ENCODE results near the gene TBCE. TPM values are rescaled to one million over a fixed set of nuclear protein-coding genes. Genes with fewer than 3 reads are reported as not detected.

The TBCE gene
- total RNA-seq, 2 experiments from 2014 or later, result 22.3 to 26.1 TPM

DNA sequence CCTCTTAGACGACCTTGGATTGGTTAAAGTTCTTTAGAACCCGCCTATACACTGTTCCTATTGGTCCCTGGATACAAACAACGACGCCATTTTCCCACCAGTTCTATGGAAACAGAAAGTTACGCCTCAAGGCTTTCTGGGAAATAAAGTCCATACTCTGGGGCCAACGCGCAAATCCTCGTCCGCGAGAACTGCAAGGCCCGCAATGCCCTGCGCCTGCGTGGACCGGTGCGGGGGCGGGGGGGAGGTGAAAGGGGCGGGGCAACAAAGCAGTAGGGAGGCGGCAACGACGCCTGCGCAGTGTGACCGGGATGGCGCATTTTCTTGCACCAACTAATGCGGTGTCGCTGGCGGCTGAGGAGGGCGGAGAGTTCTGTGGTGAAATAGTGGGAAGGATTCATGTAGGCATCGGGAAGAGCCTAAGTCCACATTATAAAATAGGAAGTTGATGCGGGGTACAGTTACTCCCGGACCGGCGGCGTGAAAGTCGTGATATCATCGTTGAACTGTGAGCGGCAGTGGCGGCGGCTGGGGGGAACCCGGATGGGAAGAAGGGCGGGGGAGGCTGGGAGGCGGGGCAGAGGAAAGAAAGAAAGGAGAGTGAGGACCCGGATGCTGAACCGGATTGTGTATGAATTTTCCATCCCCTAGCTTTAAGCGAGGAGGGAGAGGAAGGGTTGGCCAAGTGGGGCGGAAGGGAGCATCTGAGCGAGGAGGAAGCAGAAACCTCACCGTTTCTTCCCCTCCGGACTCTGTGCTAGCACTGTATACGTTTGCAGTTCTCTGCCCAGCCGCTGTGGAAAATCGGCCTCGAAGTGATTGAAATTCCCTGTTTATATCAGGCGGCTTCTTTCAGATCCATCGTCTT is 38.7 kb upstream of the TBCE start, which contains the start of gene GGPS1:
Gene GGPS1, plus strand, starts transcription at position 300 of the 868 bp plus-strand sequence. CDS start 6,695 bp downstream, outside the sequence.
- Mint-ChIP-seq H3K4me1 (peaks cover 42% of the 10 kb centered on the region), H3K27me3 (no peaks in the 10 kb centered on the region), H3K27ac (no peak within 1 kb of the TSS), H3K4me3 (no peak within 1 kb of the TSS), H3K36me3 (ENCODE audit: low read depth) (peaks cover 33% of the 10 kb centered on the region), H3K9me3 (ENCODE audit: low read depth) (no peaks in the 10 kb centered on the region)
- ATAC-seq, result peak; percentile 84
- POLR2A ChIA-PET, result interaction anchor here (0.5 to 1.8 kb wide), 10 partner anchors 10 to 202 kb away, joined by 3 to 9 read pairs (median 4); partner anchors contain the start of gene B3GALNT2
- intact Hi-C loops (cut with DNase I, micrococcal nuclease), result loop anchor here (1.0 to 5.0 kb wide), 18 partner anchors 31 to 955 kb away; partner anchors contain the start of genes B3GALNT2 (in 2 of the 2), LYST (in 2 of the 2), RBM34 (in 2 of the 2) and TBCE (in 2 of the 2)
- CTCF ChIA-PET, result interaction anchor here (0.6 to 1.5 kb wide), 8 partner anchors 11 to 274 kb away, joined by 3 to 5 read pairs (median 4); no protein-coding TSS in a partner anchor
- DNase-seq, result peak; percentile 99

DNA sequence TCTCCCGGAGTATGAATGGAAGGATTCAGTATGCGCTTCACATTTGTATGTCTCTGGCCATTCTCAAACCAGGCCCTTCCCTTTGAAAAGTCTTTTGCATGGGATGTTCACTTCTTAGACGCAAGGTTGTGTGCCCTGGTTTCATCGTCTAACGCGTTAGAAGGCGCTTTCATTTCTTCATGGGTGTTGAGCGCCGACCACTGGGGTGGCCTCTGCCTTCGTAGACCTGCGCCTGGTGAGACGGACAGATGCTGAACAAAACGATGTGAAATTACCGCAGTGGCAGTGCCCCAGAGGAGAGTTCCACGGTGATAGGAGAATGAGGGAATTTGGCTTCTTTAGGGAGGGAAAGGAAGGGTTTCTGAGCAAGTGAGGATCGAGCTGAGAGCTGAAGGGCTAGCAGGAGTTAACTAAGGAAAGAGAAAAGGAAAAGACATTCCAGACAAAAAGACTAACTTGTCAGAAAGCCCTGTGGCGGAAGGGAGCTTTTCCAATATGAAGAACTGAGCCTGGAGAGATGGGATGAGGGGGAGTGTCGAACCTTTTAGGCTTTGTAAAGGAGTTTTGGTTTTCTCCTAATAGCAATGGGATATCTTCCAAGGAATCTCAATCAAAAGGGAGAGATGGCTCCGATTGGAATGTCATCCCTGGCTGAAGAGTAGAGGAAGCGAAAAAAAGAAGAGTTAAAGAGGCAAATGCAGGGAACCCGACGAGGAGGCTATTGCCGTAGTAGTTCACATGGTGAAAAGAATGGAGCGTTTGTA is 37.9 kb upstream of the TBCE start:
- H3K27ac Mint-ChIP-seq, result no peak overlapping the region
- intact Hi-C loops (cut with DNase I, micrococcal nuclease), result loop anchor here (2.0 to 5.0 kb wide), 8 partner anchors 59 to 953 kb away; partner anchors contain the start of genes ERO1B (in 1 of the 2), LYST (in 1 of the 2), RBM34 (in 1 of the 2) and TARBP1 (in 1 of the 2)
- ATAC-seq (peak; percentile 17), DNase-seq (peak; percentile 68)
- no peaks in the 10 kb centered on the region for H3K27me3 Mint-ChIP-seq
- H3K9me3 Mint-ChIP-seq (ENCODE audit: low read depth), result no peaks in the 10 kb centered on the region
- H3K36me3 Mint-ChIP-seq (ENCODE audit: low read depth), result peaks cover 33% of the 10 kb centered on the region
- POLR2A ChIA-PET, result interaction anchor here (0.7 to 1.8 kb wide), 3 partner anchors 9 to 169 kb away, joined by 3 to 4 read pairs (median 3); no protein-coding TSS in a partner anchor
- CTCF ChIA-PET, result interaction anchor here (0.7 to 3.3 kb wide), 14 partner anchors 12 to 163 kb away, joined by 3 to 18 read pairs (median 4); no protein-coding TSS in a partner anchor
- H3K4me3 Mint-ChIP-seq, result no peak overlapping the region
- peaks cover 40% of the 10 kb centered on the region for H3K4me1 Mint-ChIP-seq

DNA sequence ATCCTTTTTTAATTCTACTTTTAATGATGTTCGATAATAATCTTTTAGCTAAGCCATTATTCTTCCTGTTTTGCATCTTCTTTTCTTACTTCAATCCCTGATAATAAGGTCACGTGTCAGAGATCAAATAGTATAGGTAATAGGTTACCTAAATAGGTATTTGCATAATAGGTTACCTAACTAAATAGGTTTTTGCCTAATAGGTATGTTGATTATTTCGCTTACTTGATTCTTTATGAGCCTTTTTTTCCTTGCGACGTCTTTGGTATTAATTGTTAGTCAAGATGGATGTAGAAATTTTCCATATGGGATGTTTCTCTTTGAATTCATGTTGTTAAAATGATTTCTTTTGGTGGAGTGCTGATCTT is 36.3 kb upstream of the TBCE start:
- DNase-seq (no peak), ATAC-seq (no peak)
- H3K36me3 Mint-ChIP-seq (ENCODE audit: low read depth), result peaks cover 25% of the 10 kb centered on the region
- no peaks in the 10 kb centered on the region for H3K9me3 Mint-ChIP-seq (ENCODE audit: low read depth)
- H3K27me3 Mint-ChIP-seq, result no peaks in the 10 kb centered on the region
- intact Hi-C loops (cut with DNase I, micrococcal nuclease), result no loop called here
- no peak overlapping the region for H3K27ac Mint-ChIP-seq
- ChIA-PET POLR2A (interaction anchor here (0.6 to 0.7 kb wide), 2 partner anchors 9 to 33 kb away, joined by 3 to 4 read pairs; no protein-coding TSS in a partner anchor), CTCF (interaction anchor here (0.6 to 3.3 kb wide), 5 partner anchors 9 to 85 kb away, joined by 3 to 18 read pairs (median 3); no protein-coding TSS in a partner anchor)
- peaks cover 35% of the 10 kb centered on the region for H3K4me1 Mint-ChIP-seq
- H3K4me3 Mint-ChIP-seq, result no peak overlapping the region

DNA sequence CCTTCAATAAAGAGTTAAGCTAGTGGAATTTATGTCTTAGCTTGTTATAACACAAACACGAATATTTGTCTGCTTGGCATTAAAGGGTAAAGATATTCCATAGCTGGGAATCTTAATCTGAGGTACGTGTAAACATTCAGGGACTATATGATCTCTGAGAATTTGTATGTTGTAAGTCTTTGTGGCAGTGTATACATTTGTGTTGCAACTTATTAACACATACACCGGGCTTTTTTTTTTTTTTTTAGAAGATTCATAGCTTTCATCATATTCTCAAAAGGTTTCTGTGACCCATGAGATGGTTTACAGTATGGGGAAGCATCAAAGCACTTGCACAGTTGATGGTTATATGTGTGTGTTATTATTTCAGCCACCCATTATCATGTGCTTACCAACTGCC is 35.8 kb upstream of the TBCE start:
- POLR2A ChIA-PET, result interaction anchor here (0.6 to 0.7 kb wide), 2 partner anchors 10 to 32 kb away, joined by 3 to 4 read pairs; no protein-coding TSS in a partner anchor
- DNase-seq (no peak), ATAC-seq (no peak)
- Mint-ChIP-seq H3K36me3 (ENCODE audit: low read depth) (peaks cover 23% of the 10 kb centered on the region), H3K4me3 (no peak overlapping the region), H3K4me1 (peaks cover 35% of the 10 kb centered on the region), H3K9me3 (ENCODE audit: low read depth) (no peaks in the 10 kb centered on the region), H3K27ac (no peak overlapping the region), H3K27me3 (no peaks in the 10 kb centered on the region)
- CTCF ChIA-PET, result interaction anchor here (0.6 to 3.3 kb wide), 4 partner anchors 13 to 85 kb away, joined by 3 to 18 read pairs (median 6); no protein-coding TSS in a partner anchor
- intact Hi-C loops (cut with DNase I, micrococcal nuclease), result no loop called here

DNA sequence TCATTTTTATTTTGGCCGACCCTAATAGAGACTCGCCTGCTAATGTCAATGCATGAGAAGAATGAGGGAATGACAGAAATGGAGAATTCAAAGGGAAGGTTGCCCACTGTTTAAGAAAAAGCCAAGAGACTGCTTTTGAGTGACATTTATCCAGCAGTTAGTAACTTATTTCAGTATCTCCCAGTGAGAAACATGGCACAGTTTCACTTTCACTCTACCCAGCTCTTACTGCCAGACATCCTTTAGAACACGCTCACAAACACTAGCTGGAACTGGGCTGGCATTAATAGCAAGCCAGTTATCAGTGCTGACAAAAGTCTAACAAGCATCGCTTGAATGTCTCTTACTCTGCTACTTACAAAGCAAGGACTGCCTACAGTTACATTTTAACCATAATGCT is 30.3 kb upstream of the TBCE start:
- H3K4me1 Mint-ChIP-seq, result peaks cover 29% of the 10 kb centered on the region
- H3K27me3 Mint-ChIP-seq, result no peaks in the 10 kb centered on the region
- peak overlapping the region; percentile 77 for H3K27ac Mint-ChIP-seq
- peak overlapping the region; percentile 23 for H3K4me3 Mint-ChIP-seq
- ChIA-PET POLR2A (no interaction called here), CTCF (no interaction called here)
- ATAC-seq (peak; percentile 96), DNase-seq (peak; percentile 24)
- no peaks in the 10 kb centered on the region for H3K9me3 Mint-ChIP-seq (ENCODE audit: low read depth)
- intact Hi-C loops (cut with DNase I, micrococcal nuclease), result no loop called here
- H3K36me3 Mint-ChIP-seq (ENCODE audit: low read depth), result peaks cover 20% of the 10 kb centered on the region

DNA sequence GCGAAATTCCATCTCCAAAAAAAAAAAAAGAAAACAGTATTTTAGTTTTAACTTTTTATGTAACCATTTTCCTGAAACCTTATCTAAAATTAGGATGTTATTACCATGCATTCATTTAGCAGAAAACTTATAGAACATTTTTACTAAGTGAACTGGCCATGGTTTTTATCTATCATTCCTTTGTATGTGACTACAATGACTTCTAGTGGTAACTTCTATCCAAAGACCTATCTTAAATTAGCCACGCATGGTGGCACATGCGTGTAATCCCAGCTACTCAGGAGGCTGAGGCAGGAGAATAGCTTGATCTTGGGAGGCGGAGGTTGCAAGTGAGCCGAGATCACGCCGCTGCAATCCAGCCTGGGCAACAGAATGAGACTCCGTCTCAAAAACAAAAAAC is 27.5 kb upstream of the TBCE start:
- H3K27me3 Mint-ChIP-seq, result no peaks in the 10 kb centered on the region
- intact Hi-C loops (cut with DNase I, micrococcal nuclease), result no loop called here
- H3K4me1 Mint-ChIP-seq, result peaks cover 25% of the 10 kb centered on the region
- peaks cover 21% of the 10 kb centered on the region for H3K36me3 Mint-ChIP-seq (ENCODE audit: low read depth)
- no peaks in the 10 kb centered on the region for H3K9me3 Mint-ChIP-seq (ENCODE audit: low read depth)
- ChIA-PET POLR2A (interaction anchor here (0.6 kb wide), 1 partner anchor 20 kb away, joined by 4 read pairs; no protein-coding TSS in a partner anchor), CTCF (interaction anchor here (1.8 to 2.6 kb wide), 2 partner anchors 76 to 87 kb away, joined by 6 to 8 read pairs; no protein-coding TSS in a partner anchor)
- no peak for ATAC-seq
- H3K27ac Mint-ChIP-seq, result peak overlapping the region; percentile 19
- DNase-seq, result no peak
- no peak overlapping the region for H3K4me3 Mint-ChIP-seq

DNA sequence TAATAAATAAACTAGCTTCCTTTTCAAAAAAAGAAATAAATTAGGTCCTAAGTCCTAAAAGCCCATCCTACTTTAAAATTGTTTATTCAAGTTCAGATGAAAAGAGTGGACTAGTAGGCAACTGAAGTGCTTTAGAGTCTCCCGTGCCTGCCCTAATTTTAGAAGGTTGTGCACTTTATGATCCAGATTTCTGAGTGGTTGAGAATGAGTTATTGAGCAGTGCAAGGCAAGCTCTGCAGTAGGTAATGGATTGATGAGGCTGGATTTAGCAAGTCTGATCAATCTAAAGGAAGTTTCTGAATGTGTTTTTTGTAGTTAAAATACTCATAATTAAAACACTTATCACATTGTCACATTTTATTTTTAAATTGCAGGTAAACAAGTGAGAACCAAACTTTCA is 25.9 kb upstream of the TBCE start:
- Mint-ChIP-seq H3K27me3 (no peaks in the 10 kb centered on the region), H3K9me3 (ENCODE audit: low read depth) (no peaks in the 10 kb centered on the region), H3K36me3 (ENCODE audit: low read depth) (peaks cover 25% of the 10 kb centered on the region), H3K4me1 (peaks cover 17% of the 10 kb centered on the region), H3K4me3 (no peak overlapping the region), H3K27ac (no peak overlapping the region)
- POLR2A ChIA-PET, result interaction anchor here (0.6 kb wide), 1 partner anchor 26 kb away, joined by 3 read pairs; the partner anchor contains the start of gene TBCE
- DNase-seq (no peak), ATAC-seq (no peak)
- intact Hi-C loops (cut with DNase I, micrococcal nuclease), result no loop called here
- CTCF ChIA-PET, result interaction anchor here (1.2 kb wide), 1 partner anchor 75 kb away, joined by 3 read pairs; no protein-coding TSS in a partner anchor

DNA sequence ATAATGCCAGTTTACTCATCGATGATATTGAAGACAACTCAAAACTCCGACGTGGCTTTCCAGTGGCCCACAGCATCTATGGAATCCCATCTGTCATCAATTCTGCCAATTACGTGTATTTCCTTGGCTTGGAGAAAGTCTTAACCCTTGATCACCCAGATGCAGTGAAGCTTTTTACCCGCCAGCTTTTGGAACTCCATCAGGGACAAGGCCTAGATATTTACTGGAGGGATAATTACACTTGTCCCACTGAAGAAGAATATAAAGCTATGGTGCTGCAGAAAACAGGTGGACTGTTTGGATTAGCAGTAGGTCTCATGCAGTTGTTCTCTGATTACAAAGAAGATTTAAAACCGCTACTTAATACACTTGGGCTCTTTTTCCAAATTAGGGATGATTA is 25.2 kb upstream of the TBCE start:
- intact Hi-C loops (cut with DNase I, micrococcal nuclease), result no loop called here
- H3K27ac Mint-ChIP-seq, result peak overlapping the region; percentile 26
- no peaks in the 10 kb centered on the region for H3K9me3 Mint-ChIP-seq (ENCODE audit: low read depth)
- no peaks in the 10 kb centered on the region for H3K27me3 Mint-ChIP-seq
- ATAC-seq, result no peak
- H3K36me3 Mint-ChIP-seq (ENCODE audit: low read depth), result peaks cover 25% of the 10 kb centered on the region
- no peak for DNase-seq
- no peak overlapping the region for H3K4me3 Mint-ChIP-seq
- CTCF ChIA-PET, result interaction anchor here (0.7 kb wide), 1 partner anchor 81 kb away, joined by 3 read pairs; no protein-coding TSS in a partner anchor
- POLR2A ChIA-PET, result no interaction called here
- H3K4me1 Mint-ChIP-seq, result peaks cover 11% of the 10 kb centered on the region

DNA sequence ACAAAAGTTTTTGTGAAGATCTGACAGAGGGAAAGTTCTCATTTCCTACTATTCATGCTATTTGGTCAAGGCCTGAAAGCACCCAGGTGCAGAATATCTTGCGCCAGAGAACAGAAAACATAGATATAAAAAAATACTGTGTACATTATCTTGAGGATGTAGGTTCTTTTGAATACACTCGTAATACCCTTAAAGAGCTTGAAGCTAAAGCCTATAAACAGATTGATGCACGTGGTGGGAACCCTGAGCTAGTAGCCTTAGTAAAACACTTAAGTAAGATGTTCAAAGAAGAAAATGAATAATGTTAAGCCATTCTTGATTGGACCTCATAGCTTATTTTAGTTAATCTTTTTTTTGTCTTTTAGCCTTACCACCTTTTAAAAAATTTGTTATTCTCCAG is 24.8 kb upstream of the TBCE start:
- DNase-seq (no peak), ATAC-seq (no peak)
- Mint-ChIP-seq H3K9me3 (ENCODE audit: low read depth) (no peaks in the 10 kb centered on the region), H3K4me1 (peaks cover 9% of the 10 kb centered on the region), H3K27me3 (no peaks in the 10 kb centered on the region), H3K4me3 (no peak overlapping the region), H3K27ac (peak overlapping the region; percentile 26), H3K36me3 (ENCODE audit: low read depth) (peaks cover 25% of the 10 kb centered on the region)
- ChIA-PET POLR2A (no interaction called here), CTCF (interaction anchor here (0.5 to 0.7 kb wide), 2 partner anchors 82 to 145 kb away, joined by 3 read pairs; no protein-coding TSS in a partner anchor)
- intact Hi-C loops (cut with DNase I, micrococcal nuclease), result no loop called here

DNA sequence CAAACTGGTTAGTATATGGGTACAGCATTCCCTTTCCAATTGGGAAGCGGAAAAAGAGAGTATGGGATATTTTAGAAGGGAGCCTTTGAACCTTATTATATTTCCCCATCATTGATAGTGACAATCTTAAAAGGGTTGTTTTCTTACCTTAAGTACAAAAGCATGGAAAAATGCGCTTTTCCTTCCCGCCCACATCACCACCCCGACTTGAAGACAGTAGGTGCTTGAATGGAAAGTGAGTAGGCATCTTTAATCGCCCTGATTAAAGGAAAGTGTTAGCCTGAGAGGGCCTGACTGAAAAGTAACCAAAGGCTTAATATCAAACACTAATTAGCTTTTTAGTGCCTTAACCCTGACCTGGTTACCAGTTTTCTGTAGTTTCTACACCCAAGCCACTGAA is 23.5 kb upstream of the TBCE start:
- Mint-ChIP-seq H3K27ac (no peak overlapping the region), H3K27me3 (no peaks in the 10 kb centered on the region), H3K36me3 (ENCODE audit: low read depth) (peaks cover 21% of the 10 kb centered on the region), H3K4me1 (peaks cover 6% of the 10 kb centered on the region), H3K4me3 (no peak overlapping the region), H3K9me3 (ENCODE audit: low read depth) (no peaks in the 10 kb centered on the region)
- no peak for DNase-seq
- ChIA-PET POLR2A (no interaction called here), CTCF (no interaction called here)
- ATAC-seq, result no peak
- intact Hi-C loops (cut with DNase I, micrococcal nuclease), result no loop called here

DNA sequence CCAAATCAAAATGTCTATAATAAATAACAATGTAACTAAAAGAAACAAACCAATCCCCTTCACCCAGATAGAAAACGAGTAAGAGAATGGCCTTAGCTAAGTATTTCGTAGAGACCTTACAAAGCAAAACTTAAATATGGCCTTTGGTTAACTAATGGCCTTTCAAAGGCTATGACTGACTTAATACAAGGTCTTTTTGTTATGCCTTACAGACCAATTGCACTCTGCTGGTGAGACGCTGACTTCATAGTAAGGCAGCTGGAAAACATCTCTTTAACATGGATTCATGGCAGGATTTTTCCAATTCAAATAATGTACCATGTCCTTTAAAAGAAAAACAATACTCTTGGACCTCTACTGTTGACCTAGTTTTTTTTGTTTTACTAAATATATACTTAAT is 15.8 kb upstream of the TBCE start:
- Mint-ChIP-seq H3K27me3 (no peaks in the 10 kb centered on the region), H3K9me3 (ENCODE audit: low read depth) (no peaks in the 10 kb centered on the region), H3K4me3 (no peak overlapping the region), H3K36me3 (ENCODE audit: low read depth) (peaks cover 3% of the 10 kb centered on the region), H3K4me1 (no peaks in the 10 kb centered on the region), H3K27ac (no peak overlapping the region)
- DNase-seq (no peak), ATAC-seq (no peak)
- ChIA-PET POLR2A (no interaction called here), CTCF (no interaction called here)
- intact Hi-C loops (cut with DNase I, micrococcal nuclease), result no loop called here
